NCI-H774 (cell line): ENCODE measurements around the gene CATSPERD.

Experiments
- DNase-seq: peaks from one replicate; lab custom pipeline; 2025; lab: John Stamatoyannopoulos, UW

Gene CATSPERD

GRCh38 chr19:5787409-5788182 is 67.2 kb downstream of the CATSPERD start:
- DNase-seq, result no peak

GRCh38 chr19:5788422-5788821 is 68.0 kb downstream of the CATSPERD start:
- no peak for DNase-seq

- DNase-seq, result no peak
Observed at GRCh38 chr19:5789351-5789761, 68.9 kb downstream of the CATSPERD start.

GRCh38 chr19:5789886-5790558 is 69.6 kb downstream of the CATSPERD start:
- DNase-seq, result no peak

- peak; percentile 97 for DNase-seq
Observed at GRCh38 chr19:5790559-5791520, 70.4 kb downstream of the CATSPERD start, which contains the start of gene DUS3L. Gene DUS3L (minus strand): TSS chr19:5791163. CDS start chr19:5791141, 22 bp downstream.

- DNase-seq, result no peak
Observed at GRCh38 chr19:5792224-5792623, 71.8 kb downstream of the CATSPERD start.

- no peak for DNase-seq
Observed at GRCh38 chr19:5793188-5793587, 72.8 kb downstream of the CATSPERD start.

GRCh38 chr19:5795382-5795919 is 75.0 kb downstream of the CATSPERD start:
- no peak for DNase-seq

GRCh38 chr19:5798244-5798643 is 77.8 kb downstream of the CATSPERD start:
- no peak for DNase-seq

- no peak for DNase-seq
Observed at GRCh38 chr19:5799247-5800241, 79.1 kb downstream of the CATSPERD start.

- no peak for DNase-seq
Observed at GRCh38 chr19:5800361-5801270, 80.2 kb downstream of the CATSPERD start.

GRCh38 chr19:5801796-5802619 is 81.6 kb downstream of the CATSPERD start:
- DNase-seq, result no peak

- no peak for DNase-seq
Observed at GRCh38 chr19:5803441-5803751, 83.0 kb downstream of the CATSPERD start.

GRCh38 chr19:5803752-5804515 is 83.5 kb downstream of the CATSPERD start:
- DNase-seq, result peak; percentile 88

GRCh38 chr19:5804516-5805461 is 84.4 kb downstream of the CATSPERD start, which contains the start of gene NRTN:
Gene NRTN (plus strand): TSS chr19:5805067. CDS start chr19:5824166, 19,099 bp downstream.
- DNase-seq, result peak; percentile 33

GRCh38 chr19:5805462-5806132 is 85.2 kb downstream of the CATSPERD start:
- peak; percentile 50 for DNase-seq
